Endodermal cell (in vitro differentiated cells): ENCODE results near the gene MOXD1. TPM values are rescaled to one million over a fixed set of nuclear protein-coding genes. Genes with fewer than 3 reads are reported as not detected.

ENCODE experiments used
- DNase-seq: peaks from one replicate; pipeline ENCODE4 v3.0.0-alpha.2; 2017
- H3K27ac ChIP-seq: 2 replicates; pipeline ENCODE4 v1.5.1; 2013; ENCODE audit warnings: mild to moderate bottlenecking, low read depth, low read length, moderate library complexity
- H3K27me3 ChIP-seq: 2 replicates; pipeline ENCODE4 v1.6.1; 2013; ENCODE audit warnings: mild to moderate bottlenecking, low read length, moderate library complexity; ENCODE audit not compliant: insufficient read depth, control insufficient read depth, poor library complexity, severe bottlenecking
- H3K36me3 ChIP-seq: 2 replicates; pipeline ENCODE4 v1.7.0; 2013; ENCODE audit warnings: mild to moderate bottlenecking, low read length, moderate library complexity; ENCODE audit not compliant: control insufficient read depth, insufficient read depth
- H3K4me1 ChIP-seq: one replicate; pipeline ENCODE4 v1.7.0; 2013; ENCODE audit warnings: low read length; ENCODE audit not compliant: control insufficient read depth, insufficient read depth
- H3K4me3 ChIP-seq: 2 replicates; pipeline ENCODE4 v1.5.1; 2013; ENCODE audit warnings: mild to moderate bottlenecking, low read length, moderate library complexity
- H3K9ac ChIP-seq: 2 replicates; pipeline ENCODE4 v1.6.1; 2013; ENCODE audit warnings: mild to moderate bottlenecking, low read length, moderate library complexity; ENCODE audit not compliant: poor library complexity, severe bottlenecking; ENCODE audit errors: extremely low read depth
- H3K9me3 ChIP-seq: 2 replicates; pipeline ENCODE4 v1.6.1; 2013; ENCODE audit warnings: mild to moderate bottlenecking, low read length, moderate library complexity; ENCODE audit not compliant: control insufficient read depth
- H3K27ac Mint-ChIP-seq: 2 replicates; pipeline ENCODE4 v1.8.0; 2020; ENCODE audit warnings: mixed read lengths
- H3K27me3 Mint-ChIP-seq: 2 replicates; pipeline ENCODE4 v1.8.0; 2021; ENCODE audit warnings: mild to moderate bottlenecking, mixed read lengths; ENCODE audit not compliant: insufficient read depth
- H3K36me3 Mint-ChIP-seq: 2 replicates; pipeline ENCODE4 v1.8.0; 2020; ENCODE audit warnings: low read depth, mixed read lengths
- H3K4me1 Mint-ChIP-seq: 2 replicates; pipeline ENCODE4 v1.8.0; 2020; ENCODE audit warnings: mixed read lengths
- H3K4me3 Mint-ChIP-seq: 2 replicates; pipeline ENCODE4 v1.8.0; 2020; ENCODE audit warnings: mild to moderate bottlenecking, moderate library complexity, mixed read lengths
- H3K9me3 Mint-ChIP-seq: 2 replicates; pipeline ENCODE4 v1.8.0; 2020; ENCODE audit warnings: mild to moderate bottlenecking, mixed read lengths
- CTCF ChIP-seq: fragments of 200-600 bp; sonication (generic); conservative IDR thresholded peaks from 2 replicates; pipeline ENCODE4 v1.5.0; 2021; ENCODE audit warnings: antibody characterized with exemption, mild to moderate bottlenecking
- WGBS, 2 experiments: methylation state at CpG; one replicate each; pipeline versions ENCODE4 v1.1.5 to v1.1.7; 2013; ENCODE audit warnings: missing lambda C conversion rate in 2 of 2, mixed read lengths in 1 of 2; ENCODE audit not compliant: insufficient coverage in 1 of 2, insufficient read length in 1 of 2; 5-methylcytosine and 5-hydroxymethylcytosine counted together
- total RNA-seq, 2 donors: library from RNA; stranded (reverse); fragmentation: NEBNext Ultra II Directional in 1 of 2; extraction: Animal tissue kit (Norgen Biotek cat#: 25700) in 1 of 2; gene quantifications; 2 replicates in 1 of 2; 3 replicates in 1 of 2; pipeline ENCODE4 v1.2.1, GENCODE V29; 2021

Gene MOXD1
- total RNA-seq, 2 donors from 2014 or later, result 1.3 to 3.2 TPM

GRCh38 chr6:132259070-132259469 is 142.2 kb downstream of the MOXD1 start:
- H3K4me1 ChIP-seq, result peaks cover 4% of the 10 kb centered on the region
- H3K4me3 ChIP-seq, result no peak overlapping the region
- no peaks in the 10 kb centered on the region for H3K36me3 ChIP-seq
- H3K27ac ChIP-seq, result no peak overlapping the region
- Mint-ChIP-seq H3K4me1 (peaks cover 24% of the 10 kb centered on the region), H3K36me3 (no peaks in the 10 kb centered on the region), H3K27me3 (peaks cover 67% of the 10 kb centered on the region), H3K27ac (no peak overlapping the region), H3K9me3 (peaks cover 1% of the 10 kb centered on the region), H3K4me3 (no peak overlapping the region)
- H3K9ac ChIP-seq, result no peak overlapping the region
- peaks cover 13% of the 10 kb centered on the region for H3K27me3 ChIP-seq
- 47% methylated on average over 2 of the region's 2 CpGs; no CpG with 5 or more reads in 1 of the 2 experiments for WGBS, 2 experiments
- peak; percentile 54 for DNase-seq
- peaks cover 7% of the 10 kb centered on the region for H3K9me3 ChIP-seq
- peak; percentile 69 for TF ChIP-seq CTCF

DNA sequence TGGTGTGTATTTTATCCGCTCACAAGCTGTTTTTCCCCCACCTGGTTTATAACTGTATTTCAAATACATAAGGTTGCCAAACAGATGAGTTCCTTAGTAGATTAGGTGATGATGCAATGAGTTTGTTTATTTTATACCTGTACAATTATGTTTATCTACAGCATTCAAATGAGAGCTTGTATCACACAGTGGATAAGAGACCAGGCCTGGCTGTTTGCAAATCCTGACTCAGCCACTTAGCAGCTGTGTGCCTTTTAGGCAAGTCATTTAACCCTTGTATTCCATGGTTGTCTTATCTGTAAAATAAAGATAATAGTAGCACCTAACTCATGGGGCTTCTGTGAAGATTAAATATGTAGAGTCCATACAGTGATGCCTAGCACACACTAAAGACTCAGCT is 143.7 kb downstream of the MOXD1 start:
- TF ChIP-seq CTCF, result no peak
- no peak overlapping the region for H3K4me3 Mint-ChIP-seq
- H3K4me1 Mint-ChIP-seq, result peaks cover 24% of the 10 kb centered on the region
- peaks cover 13% of the 10 kb centered on the region for H3K27me3 ChIP-seq
- DNase-seq, result no peak
- H3K9me3 Mint-ChIP-seq, result peaks cover 11% of the 10 kb centered on the region
- no peaks in the 10 kb centered on the region for H3K36me3 Mint-ChIP-seq
- H3K4me3 ChIP-seq, result no peak overlapping the region
- peaks cover 4% of the 10 kb centered on the region for H3K4me1 ChIP-seq
- H3K27ac ChIP-seq, result no peak overlapping the region
- H3K27me3 Mint-ChIP-seq, result peaks cover 60% of the 10 kb centered on the region
- H3K9ac ChIP-seq, result no peak overlapping the region
- no peaks in the 10 kb centered on the region for H3K36me3 ChIP-seq
- no peak overlapping the region for H3K27ac Mint-ChIP-seq
- no CpG with 5 or more reads among the region's 1 CpG for WGBS, 2 experiments
- H3K9me3 ChIP-seq, result peaks cover 17% of the 10 kb centered on the region

- TF ChIP-seq CTCF, result no peak
- Histone ChIP-seq H3K27me3 (peaks cover 13% of the 10 kb centered on the region), H3K9me3 (peaks cover 27% of the 10 kb centered on the region), H3K4me1 (peaks cover 4% of the 10 kb centered on the region), H3K9ac (no peak overlapping the region), H3K4me3 (no peak overlapping the region), H3K36me3 (no peaks in the 10 kb centered on the region), H3K27ac (no peak overlapping the region)
- Mint-ChIP-seq H3K9me3 (peaks cover 18% of the 10 kb centered on the region), H3K27ac (no peak overlapping the region), H3K36me3 (no peaks in the 10 kb centered on the region), H3K4me3 (no peak overlapping the region), H3K4me1 (peaks cover 24% of the 10 kb centered on the region), H3K27me3 (peaks cover 52% of the 10 kb centered on the region)
- 94% methylated on average over 1 of the region's 1 CpG; no CpG with 5 or more reads in 1 of the 2 experiments for WGBS, 2 experiments
- no peak for DNase-seq
Measured at GRCh38 chr6:132256457-132256856, 144.8 kb downstream of the MOXD1 start.
